DND-41 (cell line): Measurements from ENCODE around the gene SUCLG2.

Source experiments
- EZH2 ChIP-seq: IDR thresholded peaks from 3 replicates; pipeline ENCODE4 v1.6.1; 2012; ENCODE audit warnings: borderline replicate concordance, low read depth, mild to moderate bottlenecking, moderate library complexity, low read length, inconsistent platforms; ENCODE audit not compliant: severe bottlenecking
- TF ChIP-seq, protein P1 (sequence below): IDR thresholded peaks from 2 replicates; pipeline ENCODE4 v1.5.1; 2012; ENCODE audit warnings: borderline replicate concordance, low read length, moderate library complexity, mild to moderate bottlenecking; ENCODE audit not compliant: poor library complexity, severe bottlenecking; ENCODE audit errors: extremely low read depth

DNA sequence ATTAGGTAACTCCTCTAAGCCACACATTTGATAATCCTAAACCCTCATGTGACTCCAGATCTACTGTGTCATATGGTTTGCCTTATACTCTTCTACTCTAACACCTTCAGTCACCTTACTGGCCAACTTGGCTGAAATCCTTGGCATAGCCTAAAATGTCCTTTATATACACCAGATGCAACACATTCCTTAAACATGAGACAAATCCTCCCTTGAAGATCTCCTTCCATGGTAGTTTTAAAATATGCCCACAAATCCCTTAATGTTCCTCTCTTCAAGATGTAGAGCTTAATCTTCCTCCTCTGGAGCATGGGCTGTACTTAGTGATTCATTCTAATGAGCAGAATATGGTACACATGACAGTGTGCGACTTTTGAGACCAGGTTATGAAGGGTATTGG, 238.9 kb downstream of the SUCLG2 start:
- TF ChIP-seq, protein P1, sequence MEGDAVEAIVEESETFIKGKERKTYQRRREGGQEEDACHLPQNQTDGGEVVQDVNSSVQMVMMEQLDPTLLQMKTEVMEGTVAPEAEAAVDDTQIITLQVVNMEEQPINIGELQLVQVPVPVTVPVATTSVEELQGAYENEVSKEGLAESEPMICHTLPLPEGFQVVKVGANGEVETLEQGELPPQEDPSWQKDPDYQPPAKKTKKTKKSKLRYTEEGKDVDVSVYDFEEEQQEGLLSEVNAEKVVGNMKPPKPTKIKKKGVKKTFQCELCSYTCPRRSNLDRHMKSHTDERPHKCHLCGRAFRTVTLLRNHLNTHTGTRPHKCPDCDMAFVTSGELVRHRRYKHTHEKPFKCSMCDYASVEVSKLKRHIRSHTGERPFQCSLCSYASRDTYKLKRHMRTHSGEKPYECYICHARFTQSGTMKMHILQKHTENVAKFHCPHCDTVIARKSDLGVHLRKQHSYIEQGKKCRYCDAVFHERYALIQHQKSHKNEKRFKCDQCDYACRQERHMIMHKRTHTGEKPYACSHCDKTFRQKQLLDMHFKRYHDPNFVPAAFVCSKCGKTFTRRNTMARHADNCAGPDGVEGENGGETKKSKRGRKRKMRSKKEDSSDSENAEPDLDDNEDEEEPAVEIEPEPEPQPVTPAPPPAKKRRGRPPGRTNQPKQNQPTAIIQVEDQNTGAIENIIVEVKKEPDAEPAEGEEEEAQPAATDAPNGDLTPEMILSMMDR: no peak
- TF ChIP-seq EZH2: no peak
